SK-N-SH treated with all-trans-retinoic acid at 6 μM for 48 hours (cell line): Measurements from ENCODE around the gene ABCE1.

Experiments used
- CSDC2 ChIP-seq: fragments of 250-450 bp; sonication (Bioruptor Pico); IDR thresholded peaks from 2 replicates; pipeline ENCODE4 v1.5.0; 2020; ENCODE audit warnings: mild to moderate bottlenecking, moderate library complexity
- ESRRG ChIP-seq: fragments of 250-450 bp; sonication (Bioruptor Pico); IDR thresholded peaks from 2 replicates; pipeline ENCODE4 v1.6.1; 2021; ENCODE audit warnings: mild to moderate bottlenecking
- PATZ1 ChIP-seq: fragments of 250-450 bp; sonication (Bioruptor Pico); IDR thresholded peaks from 2 replicates; pipeline ENCODE4 v1.8.0; 2020; ENCODE audit warnings: mild to moderate bottlenecking, moderate library complexity, borderline replicate concordance
- POU6F1 ChIP-seq: fragments of 250-450 bp; sonication (Bioruptor Pico); IDR thresholded peaks from 2 replicates; pipeline ENCODE4 v1.8.0; 2021; ENCODE audit warnings: low read depth, mild to moderate bottlenecking, moderate library complexity, borderline replicate concordance
- PPARA ChIP-seq: fragments of 250-450 bp; sonication (Bioruptor Pico); IDR thresholded peaks from 2 replicates; pipeline ENCODE4 v1.5.0; 2020; ENCODE audit warnings: mild to moderate bottlenecking, borderline replicate concordance
- SNAI2 ChIP-seq: fragments of 250-450 bp; sonication (Bioruptor Pico); IDR thresholded peaks from 2 replicates; pipeline ENCODE4 v1.5.0; 2020; ENCODE audit warnings: mild to moderate bottlenecking, moderate library complexity
- TCF4 ChIP-seq: fragments of 250-450 bp; sonication (Bioruptor Pico); IDR thresholded peaks from 2 replicates; pipeline ENCODE4 v1.8.0; 2021; ENCODE audit warnings: mild to moderate bottlenecking, moderate library complexity, borderline replicate concordance
- TOX ChIP-seq: fragments of 250-450 bp; sonication (Bioruptor Pico); IDR thresholded peaks from 2 replicates; pipeline ENCODE4 v1.8.0; 2021; ENCODE audit warnings: mild to moderate bottlenecking, moderate library complexity, borderline replicate concordance
- ZFP30 ChIP-seq: fragments of 450-650 bp; formaldehyde crosslinking; IDR thresholded peaks from 2 replicates; pipeline ENCODE4 v1.5.0; 2022; ENCODE audit warnings: mild to moderate bottlenecking, moderate library complexity
- ZNF8 ChIP-seq: fragments of 450-650 bp; formaldehyde crosslinking; IDR thresholded peaks from 2 replicates; pipeline ENCODE4 v1.5.0; 2020; ENCODE audit warnings: mild to moderate bottlenecking, moderate library complexity

GRCh38 chr4:145177511-145177905 lies 79.4 kb downstream of the ABCE1 start:
- TF ChIP-seq PATZ1: no peak
- no peak for TF ChIP-seq SNAI2 (CRISPR knock-in tag)
- TF ChIP-seq TCF4 (CRISPR knock-in tag): no peak
- no peak for TF ChIP-seq ESRRG (CRISPR knock-in tag)
- TF ChIP-seq PPARA (CRISPR knock-in tag): no peak
- no peak for TF ChIP-seq ZNF8 (CRISPR knock-in tag)
- TF ChIP-seq POU6F1: no peak
- no peak for TF ChIP-seq CSDC2
- no peak for TF ChIP-seq TOX
- TF ChIP-seq ZFP30 (CRISPR knock-in tag): no peak
